ENCODE data around the gene GJA1.
A peak's percentile ranks its signal among the peaks of the same experiment; 100 is the strongest.
"Not testable (repeated sequence)": the region's sequence is repeated elsewhere in the genome, so short reads cannot be mapped to it uniquely, and the experiment has no call there.

The GJA1 gene

DNA sequence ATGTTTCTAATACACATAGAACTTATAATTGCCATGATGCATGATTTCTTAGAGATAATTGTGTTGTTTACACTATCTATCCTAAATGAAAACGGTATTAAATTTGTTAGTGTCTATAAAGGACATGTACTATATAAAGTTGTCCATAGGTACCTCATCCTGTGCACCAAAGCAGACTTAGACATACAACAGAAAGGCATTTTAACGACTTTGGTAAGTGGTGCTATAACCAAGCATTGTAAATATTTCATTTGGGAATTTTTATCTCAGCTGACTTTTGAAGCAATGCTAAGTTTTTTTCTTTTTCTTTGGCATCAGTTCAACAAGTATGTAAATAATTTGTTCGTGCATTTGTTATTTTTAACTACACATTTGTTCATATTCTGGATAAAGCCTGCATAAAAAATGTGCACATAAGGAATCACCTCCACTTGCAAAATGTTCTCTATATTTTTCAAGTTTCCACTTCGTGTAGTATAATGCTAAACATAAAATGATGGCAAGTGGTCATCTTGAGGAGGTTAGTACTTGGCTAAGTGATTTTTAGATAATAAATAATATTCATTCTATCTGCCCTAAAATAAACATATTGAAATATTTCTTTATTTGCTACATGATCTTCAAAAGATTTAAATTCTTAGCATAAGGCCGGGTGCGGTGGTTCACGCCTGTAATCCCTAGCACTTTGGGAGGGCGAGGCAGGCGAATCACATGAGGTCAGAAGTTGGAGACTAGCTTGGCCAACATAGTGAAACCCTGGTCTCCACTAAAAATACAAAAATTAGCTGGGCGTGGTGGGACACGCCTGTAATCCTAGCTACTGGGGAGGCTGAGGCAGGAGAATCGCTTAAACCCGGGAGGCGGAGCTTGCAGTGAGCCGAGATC is 6.3 kb upstream of the GJA1 start:
- H3K4me2 ChIP-seq (ENCODE audit: low read depth, low read length, poor library complexity, severe bottlenecking) = no peak overlapping the region
- H3K9me3 ChIP-seq (ENCODE audit: insufficient read depth, low read depth, low read length) = no peaks in the 10 kb centered on the region
- no peaks in the 10 kb centered on the region for H4K20me1 ChIP-seq (ENCODE audit: insufficient read depth, low read length, poor library complexity, severe bottlenecking)
- H3K27me3 ChIP-seq (ENCODE audit: insufficient read depth, low read length, poor library complexity, severe bottlenecking) = no peaks in the 10 kb centered on the region
- H3K36me3 ChIP-seq (ENCODE audit: insufficient read depth, low read length) = no peaks in the 10 kb centered on the region
- H2AFZ ChIP-seq (ENCODE audit: low read length) = no peak overlapping the region
- H3K9me2 ChIP-seq (replicated peaks; ENCODE audit: low read depth, low read length) = no peaks in the 10 kb centered on the region
- H3F3A ChIP-seq (ENCODE audit: low read depth) = no peaks in the 10 kb centered on the region
- no peaks in the 10 kb centered on the region for H3K4me1 ChIP-seq (ENCODE audit: insufficient read depth, low read length, poor library complexity, severe bottlenecking)
- TF ChIP-seq EZH2phosphoT487 (IDR thresholded peaks at IDR 0.05; ENCODE audit: borderline replicate concordance) = no peak
- TF ChIP-seq, protein P1, sequence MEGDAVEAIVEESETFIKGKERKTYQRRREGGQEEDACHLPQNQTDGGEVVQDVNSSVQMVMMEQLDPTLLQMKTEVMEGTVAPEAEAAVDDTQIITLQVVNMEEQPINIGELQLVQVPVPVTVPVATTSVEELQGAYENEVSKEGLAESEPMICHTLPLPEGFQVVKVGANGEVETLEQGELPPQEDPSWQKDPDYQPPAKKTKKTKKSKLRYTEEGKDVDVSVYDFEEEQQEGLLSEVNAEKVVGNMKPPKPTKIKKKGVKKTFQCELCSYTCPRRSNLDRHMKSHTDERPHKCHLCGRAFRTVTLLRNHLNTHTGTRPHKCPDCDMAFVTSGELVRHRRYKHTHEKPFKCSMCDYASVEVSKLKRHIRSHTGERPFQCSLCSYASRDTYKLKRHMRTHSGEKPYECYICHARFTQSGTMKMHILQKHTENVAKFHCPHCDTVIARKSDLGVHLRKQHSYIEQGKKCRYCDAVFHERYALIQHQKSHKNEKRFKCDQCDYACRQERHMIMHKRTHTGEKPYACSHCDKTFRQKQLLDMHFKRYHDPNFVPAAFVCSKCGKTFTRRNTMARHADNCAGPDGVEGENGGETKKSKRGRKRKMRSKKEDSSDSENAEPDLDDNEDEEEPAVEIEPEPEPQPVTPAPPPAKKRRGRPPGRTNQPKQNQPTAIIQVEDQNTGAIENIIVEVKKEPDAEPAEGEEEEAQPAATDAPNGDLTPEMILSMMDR (conservative IDR thresholded peaks at IDR 0.05; ENCODE audit: low read length) = no peak
- no peak overlapping the region for H3K9ac ChIP-seq (ENCODE audit: low read depth, low read length, poor library complexity, severe bottlenecking)
- no peak overlapping the region for H3K4me3 ChIP-seq (ENCODE audit: low read length, poor library complexity, severe bottlenecking)
- H3K79me2 ChIP-seq (ENCODE audit: insufficient read depth, low read length) = no peaks in the 10 kb centered on the region

DNA sequence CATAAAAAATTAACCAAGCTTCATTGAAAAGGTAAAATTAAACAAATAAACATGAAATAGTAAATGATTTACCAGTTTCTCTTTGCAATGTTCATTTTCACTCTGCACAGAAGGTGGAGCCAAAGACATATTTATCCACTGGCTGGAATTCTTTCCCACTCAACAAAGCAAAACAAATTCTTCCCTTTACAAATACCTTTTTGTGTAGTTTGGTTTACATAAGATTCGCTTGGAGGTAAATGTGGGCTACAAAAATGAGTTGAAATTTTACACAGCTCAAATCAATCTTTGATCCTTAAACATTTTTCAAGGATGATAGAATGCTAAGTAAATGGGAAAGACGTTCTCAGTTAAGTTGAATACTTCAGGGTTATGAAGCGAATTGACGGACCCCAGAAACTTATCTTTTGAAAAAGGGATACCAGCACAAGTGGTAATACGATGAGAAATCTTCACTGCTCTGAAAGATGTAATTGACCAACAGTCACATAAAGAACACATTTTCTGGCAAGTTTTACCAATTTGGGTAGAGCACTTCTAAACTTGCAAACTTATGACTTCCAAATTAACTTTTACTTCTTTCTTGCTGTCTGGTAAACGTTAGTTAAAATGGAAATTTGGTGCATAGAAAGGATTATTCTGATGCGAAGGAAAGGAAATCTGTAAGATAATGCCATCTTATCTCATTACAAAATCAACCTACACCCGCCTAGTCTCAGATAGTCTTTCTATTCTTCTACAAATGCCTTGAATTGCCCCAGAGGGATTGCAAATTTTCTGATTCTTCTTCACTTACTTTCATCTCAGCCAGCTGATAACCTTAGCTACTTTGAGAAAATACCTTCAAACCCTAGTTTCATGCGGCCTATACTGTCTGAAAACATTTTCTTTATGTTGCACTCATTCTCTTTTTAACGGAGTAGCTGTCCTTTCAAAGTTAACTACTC is 4.7 kb upstream of the GJA1 start:
- TF ChIP-seq EZH2phosphoT487 (IDR thresholded peaks at IDR 0.05; ENCODE audit: borderline replicate concordance) = no peak
- TF ChIP-seq, protein P1 (conservative IDR thresholded peaks at IDR 0.05; ENCODE audit: low read length) = peak; percentile 90
- Histone ChIP-seq H3K36me3 (ENCODE audit: insufficient read depth, low read length) (no peaks in the 10 kb centered on the region), H3F3A (ENCODE audit: low read depth) (no peaks in the 10 kb centered on the region), H3K79me2 (ENCODE audit: insufficient read depth, low read length) (no peaks in the 10 kb centered on the region), H3K9me2 (replicated peaks; ENCODE audit: low read depth, low read length) (no peaks in the 10 kb centered on the region), H3K4me3 (ENCODE audit: low read length, poor library complexity, severe bottlenecking) (no peak overlapping the region), H3K9me3 (ENCODE audit: insufficient read depth, low read depth, low read length) (no peaks in the 10 kb centered on the region), H3K4me2 (ENCODE audit: low read depth, low read length, poor library complexity, severe bottlenecking) (no peak overlapping the region), H4K20me1 (ENCODE audit: insufficient read depth, low read length, poor library complexity, severe bottlenecking) (no peaks in the 10 kb centered on the region), H2AFZ (ENCODE audit: low read length) (peak overlapping the region; percentile 49; the same call in 1 of the 2 replicates), H3K4me1 (ENCODE audit: insufficient read depth, low read length, poor library complexity, severe bottlenecking) (no peaks in the 10 kb centered on the region), H3K27me3 (ENCODE audit: insufficient read depth, low read length, poor library complexity, severe bottlenecking) (no peaks in the 10 kb centered on the region), H3K9ac (ENCODE audit: low read depth, low read length, poor library complexity, severe bottlenecking) (no peak overlapping the region)

DNA sequence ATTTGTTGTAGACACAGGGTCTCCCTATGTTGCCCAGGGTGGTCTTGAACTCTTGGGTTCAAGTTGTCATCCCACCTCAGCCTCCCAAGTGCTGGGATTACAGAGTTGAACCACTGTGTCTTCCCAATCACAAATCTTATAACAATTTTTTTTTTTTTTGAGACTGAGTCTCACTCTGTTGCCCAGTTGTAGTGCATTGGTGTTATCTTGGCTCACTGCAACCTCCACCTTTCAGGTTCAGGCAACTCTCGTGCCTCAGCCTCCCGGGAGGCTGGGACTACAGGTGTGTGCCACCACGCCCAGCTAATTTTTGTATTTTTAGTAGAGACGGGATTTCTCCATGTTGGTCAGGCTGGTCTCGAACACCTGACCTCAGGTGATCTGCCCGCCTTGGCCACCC is 3.7 kb upstream of the GJA1 start:
- H3K27me3 ChIP-seq (ENCODE audit: insufficient read depth, low read length, poor library complexity, severe bottlenecking); H4K20me1 ChIP-seq (ENCODE audit: insufficient read depth, low read length, poor library complexity, severe bottlenecking); H3F3A ChIP-seq (ENCODE audit: low read depth); H3K9me3 ChIP-seq (ENCODE audit: insufficient read depth, low read depth, low read length); H2AFZ ChIP-seq (ENCODE audit: low read length); H3K79me2 ChIP-seq (ENCODE audit: insufficient read depth, low read length); H3K4me2 ChIP-seq (ENCODE audit: low read depth, low read length, poor library complexity, severe bottlenecking); H3K9me2 ChIP-seq (replicated peaks; ENCODE audit: low read depth, low read length); H3K4me1 ChIP-seq (ENCODE audit: insufficient read depth, low read length, poor library complexity, severe bottlenecking); H3K36me3 ChIP-seq (ENCODE audit: insufficient read depth, low read length); H3K4me3 ChIP-seq (ENCODE audit: low read length, poor library complexity, severe bottlenecking); H3K9ac ChIP-seq (ENCODE audit: low read depth, low read length, poor library complexity, severe bottlenecking): not testable (repeated sequence)
